AG04450 (cell line): Measurements from ENCODE around the gene ABCC11. TPM values are rescaled to one million over a fixed set of nuclear protein-coding genes. Genes with fewer than 3 reads are reported as not detected.

Experiments
- CTCF ChIA-PET: fragments of 300-600, 350-600 bp; formaldehyde crosslinking; extraction: SDS; loops from one replicate; lab custom pipeline; 2022; ENCODE audit warnings: antibody characterized with exemption, inconsistent platforms; lab: Charles Lee
- POLR2A ChIA-PET: fragments of 350-600 bp; formaldehyde crosslinking; extraction: SDS; loops from one replicate; lab custom pipeline; 2021; ENCODE audit warnings: antibody characterized with exemption, inconsistent platforms; lab: Yijun Ruan, JAX
- DNase-seq: peaks from one replicate; pipeline ENCODE4 v3.0.0-alpha.2; 2011; ENCODE audit warnings: low read depth, low spot score
- H3K27ac ChIP-seq: one replicate; pipeline ENCODE4 v1.5.1; 2012; ENCODE audit warnings: low read depth, low read length, control low read depth
- H3K27me3 ChIP-seq: one replicate; pipeline ENCODE4 v1.6.0; 2012; ENCODE audit warnings: low read length; ENCODE audit not compliant: control insufficient read depth, insufficient read depth
- H3K4me3 ChIP-seq: 2 replicates; pipeline ENCODE4 v1.5.1; 2011; ENCODE audit warnings: mild to moderate bottlenecking, low read depth, low read length, control low read depth
- H3K9me3 ChIP-seq: 2 replicates; pipeline ENCODE4 v1.5.1; 2012; ENCODE audit warnings: low read length; ENCODE audit not compliant: control insufficient read depth, insufficient read depth
- polyA plus RNA-seq: library from polyadenylated mRNA; depleted of rRNA; stranded (reverse); fragments of >200 nt; gene quantifications from 2 replicates; pipeline ENCODE4 v1.2.3, GENCODE V29; 2011
- TF ChIP-seq, protein P1 (sequence below): IDR thresholded peaks from 2 replicates; pipeline ENCODE4 v1.5.1; 2011; ENCODE audit warnings: low read depth, low read length, control low read depth, inconsistent platforms

ABCC11 gene
- polyA plus RNA-seq, 1 experiment = 0.06 TPM

DNA sequence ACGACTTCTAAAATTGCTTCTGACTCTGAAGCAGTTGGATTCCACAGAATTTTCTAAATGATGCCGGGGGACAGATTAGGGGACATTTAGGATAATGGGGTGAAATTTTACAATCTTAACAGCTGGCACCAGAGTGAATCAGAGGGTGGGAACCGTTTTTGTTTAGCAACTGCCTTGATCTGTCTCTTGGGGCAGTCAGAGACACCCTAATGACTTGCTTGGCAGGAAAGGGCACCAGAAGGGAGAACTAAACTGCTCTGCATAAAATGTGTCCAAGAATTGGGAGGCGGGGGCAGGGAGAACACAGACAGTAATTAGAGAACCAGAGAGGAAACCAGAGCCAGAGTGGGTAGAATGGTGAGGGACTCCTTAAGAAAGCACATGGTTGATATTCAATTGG is 85.4 kb downstream of the ABCC11 start:
- Histone ChIP-seq H3K9me3 (no peaks in the 10 kb centered on the region), H3K27me3 (no peaks in the 10 kb centered on the region), H3K27ac (no peak overlapping the region), H3K4me3 (no peak overlapping the region)
- DNase-seq = no peak
- TF ChIP-seq, protein P1, sequence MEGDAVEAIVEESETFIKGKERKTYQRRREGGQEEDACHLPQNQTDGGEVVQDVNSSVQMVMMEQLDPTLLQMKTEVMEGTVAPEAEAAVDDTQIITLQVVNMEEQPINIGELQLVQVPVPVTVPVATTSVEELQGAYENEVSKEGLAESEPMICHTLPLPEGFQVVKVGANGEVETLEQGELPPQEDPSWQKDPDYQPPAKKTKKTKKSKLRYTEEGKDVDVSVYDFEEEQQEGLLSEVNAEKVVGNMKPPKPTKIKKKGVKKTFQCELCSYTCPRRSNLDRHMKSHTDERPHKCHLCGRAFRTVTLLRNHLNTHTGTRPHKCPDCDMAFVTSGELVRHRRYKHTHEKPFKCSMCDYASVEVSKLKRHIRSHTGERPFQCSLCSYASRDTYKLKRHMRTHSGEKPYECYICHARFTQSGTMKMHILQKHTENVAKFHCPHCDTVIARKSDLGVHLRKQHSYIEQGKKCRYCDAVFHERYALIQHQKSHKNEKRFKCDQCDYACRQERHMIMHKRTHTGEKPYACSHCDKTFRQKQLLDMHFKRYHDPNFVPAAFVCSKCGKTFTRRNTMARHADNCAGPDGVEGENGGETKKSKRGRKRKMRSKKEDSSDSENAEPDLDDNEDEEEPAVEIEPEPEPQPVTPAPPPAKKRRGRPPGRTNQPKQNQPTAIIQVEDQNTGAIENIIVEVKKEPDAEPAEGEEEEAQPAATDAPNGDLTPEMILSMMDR = no peak
- POLR2A ChIA-PET = no interaction called here
- CTCF ChIA-PET = interaction anchor here (1.0 to 1.5 kb wide), 2 partner anchors 1020 to 1124 kb away, joined by 5 to 9 read pairs; no protein-coding TSS in a partner anchor

- TF ChIP-seq, protein P1 = no peak
- DNase-seq = no peak
- POLR2A ChIA-PET = no interaction called here
Observed at GRCh38 chr16:48160575-48160974, 86.8 kb downstream of the ABCC11 start.

GRCh38 chr16:48158296-48158695 is 89.0 kb downstream of the ABCC11 start:
- DNase-seq = peak; percentile 15
- no peak overlapping the region for H3K27ac ChIP-seq
- POLR2A ChIA-PET = no interaction called here

More at GRCh38 chr16:48160575-48160974, 86.8 kb downstream of the ABCC11 start:
- no peaks in the 10 kb centered on the region for H3K27me3 ChIP-seq
- CTCF ChIA-PET = interaction anchor here (1.0 to 5.7 kb wide), 3 partner anchors 1018 to 1122 kb away, joined by 5 to 74 read pairs (median 31); partner anchors contain the start of gene NETO2
- H3K27ac ChIP-seq = no peak overlapping the region
- H3K9me3 ChIP-seq = no peaks in the 10 kb centered on the region
- no peak overlapping the region for H3K4me3 ChIP-seq

DNA sequence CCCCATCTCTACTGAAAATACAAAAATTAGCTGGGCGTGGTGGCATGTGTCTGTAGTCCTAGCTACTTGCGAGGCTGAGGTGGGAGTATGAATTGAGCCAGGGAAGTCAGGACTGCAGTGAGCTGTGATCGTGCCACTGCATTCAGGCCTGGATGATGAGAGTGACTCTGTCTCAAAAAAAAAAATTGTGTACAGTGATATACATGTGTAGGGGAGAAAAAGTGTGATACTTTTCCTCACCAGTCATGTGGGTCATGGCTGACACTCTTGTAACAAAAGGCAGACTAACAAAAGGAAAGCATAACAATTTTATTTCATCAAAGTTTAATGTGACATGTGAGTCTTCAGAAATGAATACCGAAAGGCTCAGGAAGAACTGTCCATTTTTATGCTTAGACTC is 89.5 kb downstream of the ABCC11 start:
- POLR2A ChIA-PET = no interaction called here
- Histone ChIP-seq H3K9me3 (no peaks in the 10 kb centered on the region), H3K4me3 (no peak overlapping the region), H3K27ac (no peak overlapping the region), H3K27me3 (no peaks in the 10 kb centered on the region)
- CTCF ChIA-PET = interaction anchor here (0.7 to 5.7 kb wide), 14 partner anchors 9 to 1210 kb away, joined by 3 to 74 read pairs (median 4); partner anchors contain the start of genes ITFG1, NETO2 and PHKB
- TF ChIP-seq, protein P1 = no peak
- no peak for DNase-seq

More at GRCh38 chr16:48158296-48158695, 89.0 kb downstream of the ABCC11 start:
- H3K9me3 ChIP-seq = no peaks in the 10 kb centered on the region
- CTCF ChIA-PET = interaction anchor here (0.7 to 5.7 kb wide), 7 partner anchors 103 to 1210 kb away, joined by 3 to 74 read pairs (median 4); partner anchors contain the start of genes ITFG1, NETO2 and PHKB
- no peaks in the 10 kb centered on the region for H3K27me3 ChIP-seq
- TF ChIP-seq, protein P1 = no peak
- no peak overlapping the region for H3K4me3 ChIP-seq

DNA sequence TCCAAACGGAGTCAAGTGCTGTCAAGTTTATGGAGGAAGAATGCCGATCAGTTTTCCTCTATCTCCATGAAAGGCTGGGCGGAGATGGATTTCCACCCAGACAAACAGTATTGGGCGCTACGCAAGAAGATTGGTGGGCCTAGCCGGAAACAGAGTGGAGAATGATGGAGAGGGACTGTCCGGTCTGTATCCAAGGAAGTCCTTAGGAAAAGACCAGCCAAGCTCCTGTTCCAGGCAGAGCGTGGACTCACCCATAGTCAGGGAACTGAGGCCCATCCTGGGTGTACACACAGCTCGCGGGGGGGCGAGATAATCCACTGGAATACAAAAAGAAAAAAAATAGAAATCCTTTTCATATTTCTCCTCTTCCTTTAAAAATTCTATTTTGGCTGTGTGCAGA is 90.0 kb downstream of the ABCC11 start:
- TF ChIP-seq, protein P1 = no peak
- ChIA-PET CTCF (interaction anchor here (0.6 to 5.7 kb wide), 26 partner anchors 8 to 1484 kb away, joined by 3 to 74 read pairs (median 4); partner anchors contain the start of genes ITFG1, NETO2 and PHKB), POLR2A (no interaction called here)
- Histone ChIP-seq H3K27ac (no peak overlapping the region), H3K27me3 (no peaks in the 10 kb centered on the region), H3K4me3 (no peak overlapping the region), H3K9me3 (no peaks in the 10 kb centered on the region)
- DNase-seq = no peak
